NK-92 (cell line): ENCODE measurements around the gene HBS1L.

Experiments used
- DNase-seq: peaks from one replicate; lab custom pipeline; 2025; ENCODE audit not compliant: unreplicated experiment; lab: John Stamatoyannopoulos, UW

The HBS1L gene

DNA sequence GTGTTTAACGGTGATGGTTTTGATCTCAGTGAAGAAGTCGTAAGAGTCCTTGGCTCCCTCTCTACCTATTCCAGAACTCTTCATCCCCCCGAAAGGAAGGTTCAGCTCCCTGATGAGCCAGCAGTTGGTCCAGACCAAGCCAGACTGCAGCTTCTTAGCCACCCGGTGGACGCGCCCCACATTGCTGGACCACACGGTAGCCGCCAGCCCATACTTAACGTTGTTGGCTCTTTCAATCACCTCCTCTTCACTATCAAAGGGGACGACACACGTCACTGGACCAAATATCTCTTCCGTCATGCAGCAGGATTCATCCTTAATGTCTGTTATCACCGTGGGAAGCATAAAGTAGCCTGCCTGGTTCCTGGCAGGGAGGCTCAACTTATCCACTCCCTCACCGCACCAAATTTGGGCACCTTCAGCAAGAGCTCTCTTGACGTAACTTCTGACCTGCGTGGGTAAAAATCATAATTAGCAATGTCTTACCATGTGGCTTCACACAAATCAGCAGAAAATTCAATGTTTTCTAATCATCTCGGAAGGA lies 136.1 kb downstream of the HBS1L start:
- no peak for DNase-seq

DNA sequence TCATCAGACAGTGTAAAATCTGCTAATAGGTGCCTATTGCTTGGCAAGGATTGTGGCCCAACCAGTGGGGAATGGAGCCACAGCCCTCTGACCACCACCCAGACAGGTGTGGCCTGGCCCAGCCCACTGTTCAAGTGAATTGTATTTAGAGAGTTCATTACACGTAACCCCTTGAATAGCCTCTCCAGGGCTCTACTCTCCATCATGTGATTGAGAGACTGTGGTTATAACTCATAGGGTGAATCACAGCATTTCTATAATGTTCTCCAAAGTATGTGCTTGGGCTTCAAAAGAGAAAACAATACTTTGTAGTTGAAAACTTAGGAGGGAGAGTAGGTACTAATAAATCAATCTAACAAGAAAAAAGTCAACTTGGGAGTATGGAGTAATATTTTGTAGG lies 143.1 kb downstream of the HBS1L start:
- DNase-seq, result no peak

DNA sequence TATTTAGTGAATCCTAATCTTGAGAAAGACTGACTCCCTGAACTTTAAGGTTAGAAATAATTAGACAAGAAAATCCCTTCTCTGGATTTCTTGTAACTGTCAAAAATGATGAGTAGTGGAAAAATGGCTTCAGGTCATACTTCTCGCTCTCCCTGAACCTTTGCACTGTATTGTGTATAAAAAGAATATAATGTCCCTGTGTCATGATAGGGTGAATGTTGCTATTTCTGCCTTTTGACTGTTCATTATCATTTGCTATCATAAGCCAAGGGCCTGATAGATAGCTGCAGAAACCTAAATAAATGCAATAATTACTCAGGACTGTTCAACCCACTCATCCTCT lies 144.1 kb downstream of the HBS1L start:
- no peak for DNase-seq
